Measurements from ENCODE around the gene JAM3. TPM values are rescaled to one million over a fixed set of nuclear protein-coding genes. Genes with fewer than 3 reads are reported as not detected.

JAM3 gene
- total RNA-seq, 1 donor = 57.5 TPM

- no peaks in the 10 kb centered on the region for H4K20me1 ChIP-seq (ENCODE audit: insufficient read depth, low read length)
- H3K79me2 ChIP-seq (ENCODE audit: insufficient read depth, low read length) = no peaks in the 10 kb centered on the region
- no peak for DNase-seq (ENCODE audit: insufficient read length, low spot score, missing footprints)
- H3K27ac ChIP-seq (ENCODE audit: low read depth, low read length) = no peak overlapping the region
- H3K4me2 ChIP-seq (ENCODE audit: insufficient read depth, low read length) = no peak overlapping the region
- no peaks in the 10 kb centered on the region for H3K36me3 ChIP-seq (ENCODE audit: insufficient read depth, low read length)
- H3K4me3 ChIP-seq (ENCODE audit: insufficient read depth, low read length) = no peak overlapping the region
- no peak for TF ChIP-seq CTCF (IDR thresholded peaks at IDR 0.05; ENCODE audit: extremely low read depth, low read depth, low read length)
- peaks cover 39% of the 10 kb centered on the region for H3K27me3 ChIP-seq (ENCODE audit: insufficient read depth, low read length)
- H3K9me3 ChIP-seq (ENCODE audit: low read depth, low read length) = no peaks in the 10 kb centered on the region
- no peak overlapping the region for H2AFZ ChIP-seq (ENCODE audit: low read length)
- H3K4me1 ChIP-seq (ENCODE audit: insufficient read depth, low read length) = peaks cover 4% of the 10 kb centered on the region
Observed at GRCh38 chr11:134027671-134028070, 41.2 kb upstream of the JAM3 start.

GRCh38 chr11:134028368-134028920 is 40.4 kb upstream of the JAM3 start:
- no peak overlapping the region for H3K4me2 ChIP-seq (ENCODE audit: insufficient read depth, low read length)
- no peaks in the 10 kb centered on the region for H4K20me1 ChIP-seq (ENCODE audit: insufficient read depth, low read length)
- peaks cover 41% of the 10 kb centered on the region for H3K27me3 ChIP-seq (ENCODE audit: insufficient read depth, low read length)
- no peak for TF ChIP-seq CTCF (IDR thresholded peaks at IDR 0.05; ENCODE audit: extremely low read depth, low read depth, low read length)
- H2AFZ ChIP-seq (ENCODE audit: low read length) = no peak overlapping the region
- peaks cover 4% of the 10 kb centered on the region for H3K4me1 ChIP-seq (ENCODE audit: insufficient read depth, low read length)
- H3K36me3 ChIP-seq (ENCODE audit: insufficient read depth, low read length) = no peaks in the 10 kb centered on the region
- DNase-seq (ENCODE audit: insufficient read length, low spot score, missing footprints) = no peak
- H3K27ac ChIP-seq (ENCODE audit: low read depth, low read length) = no peak overlapping the region
- H3K4me3 ChIP-seq (ENCODE audit: insufficient read depth, low read length) = no peak overlapping the region
- H3K79me2 ChIP-seq (ENCODE audit: insufficient read depth, low read length) = no peaks in the 10 kb centered on the region
- H3K9me3 ChIP-seq (ENCODE audit: low read depth, low read length) = no peaks in the 10 kb centered on the region

GRCh38 chr11:134030853-134031252 is 38.0 kb upstream of the JAM3 start:
- no peaks in the 10 kb centered on the region for H3K9me3 ChIP-seq (ENCODE audit: low read depth, low read length)
- H3K27me3 ChIP-seq (ENCODE audit: insufficient read depth, low read length) = peaks cover 41% of the 10 kb centered on the region
- no peak overlapping the region for H3K27ac ChIP-seq (ENCODE audit: low read depth, low read length)
- H3K4me1 ChIP-seq (ENCODE audit: insufficient read depth, low read length) = peaks cover 3% of the 10 kb centered on the region
- no peak for DNase-seq (ENCODE audit: insufficient read length, low spot score, missing footprints)
- H3K4me3 ChIP-seq (ENCODE audit: insufficient read depth, low read length) = no peak overlapping the region
- H3K79me2 ChIP-seq (ENCODE audit: insufficient read depth, low read length) = no peaks in the 10 kb centered on the region
- H2AFZ ChIP-seq (ENCODE audit: low read length) = no peak overlapping the region
- no peaks in the 10 kb centered on the region for H3K36me3 ChIP-seq (ENCODE audit: insufficient read depth, low read length)
- no peak overlapping the region for H3K4me2 ChIP-seq (ENCODE audit: insufficient read depth, low read length)
- TF ChIP-seq CTCF (IDR thresholded peaks at IDR 0.05; ENCODE audit: extremely low read depth, low read depth, low read length) = peak; percentile 10
- H4K20me1 ChIP-seq (ENCODE audit: insufficient read depth, low read length) = no peaks in the 10 kb centered on the region

- Histone ChIP-seq H2AFZ (ENCODE audit: low read length) (no peak overlapping the region), H3K4me1 (ENCODE audit: insufficient read depth, low read length) (peaks cover 3% of the 10 kb centered on the region)
- DNase-seq (ENCODE audit: insufficient read length, low spot score, missing footprints) = no peak
Observed at GRCh38 chr11:134032043-134032442, 36.8 kb upstream of the JAM3 start.

More at GRCh38 chr11:134032043-134032442, 36.8 kb upstream of the JAM3 start:
- Histone ChIP-seq H4K20me1 (ENCODE audit: insufficient read depth, low read length) (no peaks in the 10 kb centered on the region), H3K4me2 (ENCODE audit: insufficient read depth, low read length) (no peak overlapping the region), H3K27me3 (ENCODE audit: insufficient read depth, low read length) (peaks cover 41% of the 10 kb centered on the region), H3K27ac (ENCODE audit: low read depth, low read length) (no peak overlapping the region), H3K9me3 (ENCODE audit: low read depth, low read length) (no peaks in the 10 kb centered on the region), H3K36me3 (ENCODE audit: insufficient read depth, low read length) (no peaks in the 10 kb centered on the region), H3K4me3 (ENCODE audit: insufficient read depth, low read length) (no peak overlapping the region), H3K79me2 (ENCODE audit: insufficient read depth, low read length) (no peaks in the 10 kb centered on the region)
- no peak for TF ChIP-seq CTCF (IDR thresholded peaks at IDR 0.05; ENCODE audit: extremely low read depth, low read depth, low read length)

All from osteoblast (primary cell).